ENCODE data around the gene ATP9A. TPM values are rescaled to one million over a fixed set of nuclear protein-coding genes. Genes with fewer than 3 reads are reported as not detected.

The ATP9A gene
- total RNA-seq, 3 donors from 2014 or later: 54.0 to 102 (median 59.4) TPM

GRCh38 chr20:51600950-51601349, 167.2 kb downstream of the ATP9A start:
- intact Hi-C loops (cut with DNase I, micrococcal nuclease): no loop called here
- H3K4me3 ChIP-seq: no peak overlapping the region
- ATAC-seq (no peak), DNase-seq (no peak)
- H3K9me3 ChIP-seq: no peaks in the 10 kb centered on the region
- H3K36me3 ChIP-seq (ENCODE audit: low read depth): no peaks in the 10 kb centered on the region
- H3K4me1 ChIP-seq (ENCODE audit: low read depth): no peaks in the 10 kb centered on the region
- TF ChIP-seq CTCF (IDR thresholded peaks at IDR 0.05): no peak

- ATAC-seq (no peak), DNase-seq (no peak)
- H3K4me3 ChIP-seq: no peak overlapping the region
- intact Hi-C loops (cut with DNase I, micrococcal nuclease): no loop called here
- H3K9me3 ChIP-seq: no peaks in the 10 kb centered on the region
- no peaks in the 10 kb centered on the region for H3K36me3 ChIP-seq (ENCODE audit: low read depth)
- TF ChIP-seq CTCF (IDR thresholded peaks at IDR 0.05): no peak
- peaks cover 4% of the 10 kb centered on the region for H3K4me1 ChIP-seq (ENCODE audit: low read depth)
Measured at GRCh38 chr20:51600016-51600420, 168.2 kb downstream of the ATP9A start.

- ATAC-seq: no peak
- no peaks in the 10 kb centered on the region for H3K36me3 ChIP-seq (ENCODE audit: low read depth)
Measured at GRCh38 chr20:51598556-51598955, 169.6 kb downstream of the ATP9A start.

GRCh38 chr20:51597389-51598231, 170.6 kb downstream of the ATP9A start:
- H3K4me3 ChIP-seq: no peak overlapping the region
- H3K9me3 ChIP-seq: no peaks in the 10 kb centered on the region
- intact Hi-C loops (cut with DNase I, micrococcal nuclease): loop anchor here (5.0 kb wide), 1 partner anchor 225 kb away; no protein-coding TSS in a partner anchor
- TF ChIP-seq CTCF (IDR thresholded peaks at IDR 0.05): no peak
- no peaks in the 10 kb centered on the region for H3K36me3 ChIP-seq (ENCODE audit: low read depth)
- no peak for ATAC-seq
- peaks cover 5% of the 10 kb centered on the region for H3K4me1 ChIP-seq (ENCODE audit: low read depth)
- DNase-seq: no peak

More at GRCh38 chr20:51598556-51598955, 169.6 kb downstream of the ATP9A start:
- Histone ChIP-seq H3K4me1 (ENCODE audit: low read depth) (peaks cover 5% of the 10 kb centered on the region), H3K9me3 (no peaks in the 10 kb centered on the region), H3K4me3 (no peak overlapping the region)
- no peak for TF ChIP-seq CTCF (IDR thresholded peaks at IDR 0.05)
- intact Hi-C loops (cut with DNase I, micrococcal nuclease): loop anchor here (5.0 kb wide), 1 partner anchor 226 kb away; no protein-coding TSS in a partner anchor
- no peak for DNase-seq

GRCh38 chr20:51596668-51597388, 171.4 kb downstream of the ATP9A start:
- peaks cover 5% of the 10 kb centered on the region for H3K4me1 ChIP-seq (ENCODE audit: low read depth)
- ATAC-seq: no peak
- no peak overlapping the region for H3K4me3 ChIP-seq
- no peak for DNase-seq
- intact Hi-C loops (cut with DNase I, micrococcal nuclease): loop anchor here (5.0 kb wide), 1 partner anchor 225 kb away; no protein-coding TSS in a partner anchor
- no peaks in the 10 kb centered on the region for H3K36me3 ChIP-seq (ENCODE audit: low read depth)
- no peak for TF ChIP-seq CTCF (IDR thresholded peaks at IDR 0.05)
- no peaks in the 10 kb centered on the region for H3K9me3 ChIP-seq
